HEK293 (cell line): ENCODE results near the gene NELL1.

Experiments
- KLF16 ChIP-seq: fragments of 450-650 bp; formaldehyde crosslinking; IDR thresholded peaks from 2 replicates; pipeline ENCODE4 v1.5.1; 2017; ENCODE audit warnings: missing biosample characterization, missing genetic modification characterization
- ZFP3 ChIP-seq: fragments of 450-650 bp; formaldehyde crosslinking; IDR thresholded peaks from 2 replicates; pipeline ENCODE4 v1.5.1; 2016; ENCODE audit warnings: low read depth, missing biosample characterization, missing genetic modification characterization
- ZSCAN30 ChIP-seq: fragments of 450-650 bp; IDR thresholded peaks from 2 replicates; pipeline ENCODE4 v1.5.1; 2018; ENCODE audit warnings: missing biosample characterization, mild to moderate bottlenecking, missing genetic modification characterization, moderate library complexity
- TF ChIP-seq, protein P1 (sequence below): fragments of 450-650 bp; formaldehyde crosslinking; IDR thresholded peaks from 2 replicates; pipeline ENCODE4 v1.5.1; 2016; ENCODE audit warnings: missing biosample characterization, missing genetic modification characterization

DNA sequence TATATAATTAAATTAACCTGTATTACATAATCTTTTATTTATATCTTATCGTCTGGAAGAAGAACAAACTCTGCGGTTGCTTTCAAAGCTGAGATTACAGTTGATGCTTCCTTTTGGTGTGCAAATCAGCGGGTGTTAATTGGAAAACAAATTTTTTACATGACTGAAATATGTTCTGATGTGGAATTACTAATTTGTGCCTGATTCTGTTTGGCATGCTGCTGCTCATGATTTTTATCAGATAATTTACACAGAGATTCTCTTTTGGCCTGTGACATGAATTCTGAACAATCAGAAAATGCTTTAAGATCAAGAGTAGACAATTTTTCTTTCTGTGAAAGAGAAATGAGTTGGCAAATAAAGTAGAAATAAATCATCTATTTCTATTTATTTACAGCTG is 510.8 kb downstream of the NELL1 start:
- TF ChIP-seq, protein P1, sequence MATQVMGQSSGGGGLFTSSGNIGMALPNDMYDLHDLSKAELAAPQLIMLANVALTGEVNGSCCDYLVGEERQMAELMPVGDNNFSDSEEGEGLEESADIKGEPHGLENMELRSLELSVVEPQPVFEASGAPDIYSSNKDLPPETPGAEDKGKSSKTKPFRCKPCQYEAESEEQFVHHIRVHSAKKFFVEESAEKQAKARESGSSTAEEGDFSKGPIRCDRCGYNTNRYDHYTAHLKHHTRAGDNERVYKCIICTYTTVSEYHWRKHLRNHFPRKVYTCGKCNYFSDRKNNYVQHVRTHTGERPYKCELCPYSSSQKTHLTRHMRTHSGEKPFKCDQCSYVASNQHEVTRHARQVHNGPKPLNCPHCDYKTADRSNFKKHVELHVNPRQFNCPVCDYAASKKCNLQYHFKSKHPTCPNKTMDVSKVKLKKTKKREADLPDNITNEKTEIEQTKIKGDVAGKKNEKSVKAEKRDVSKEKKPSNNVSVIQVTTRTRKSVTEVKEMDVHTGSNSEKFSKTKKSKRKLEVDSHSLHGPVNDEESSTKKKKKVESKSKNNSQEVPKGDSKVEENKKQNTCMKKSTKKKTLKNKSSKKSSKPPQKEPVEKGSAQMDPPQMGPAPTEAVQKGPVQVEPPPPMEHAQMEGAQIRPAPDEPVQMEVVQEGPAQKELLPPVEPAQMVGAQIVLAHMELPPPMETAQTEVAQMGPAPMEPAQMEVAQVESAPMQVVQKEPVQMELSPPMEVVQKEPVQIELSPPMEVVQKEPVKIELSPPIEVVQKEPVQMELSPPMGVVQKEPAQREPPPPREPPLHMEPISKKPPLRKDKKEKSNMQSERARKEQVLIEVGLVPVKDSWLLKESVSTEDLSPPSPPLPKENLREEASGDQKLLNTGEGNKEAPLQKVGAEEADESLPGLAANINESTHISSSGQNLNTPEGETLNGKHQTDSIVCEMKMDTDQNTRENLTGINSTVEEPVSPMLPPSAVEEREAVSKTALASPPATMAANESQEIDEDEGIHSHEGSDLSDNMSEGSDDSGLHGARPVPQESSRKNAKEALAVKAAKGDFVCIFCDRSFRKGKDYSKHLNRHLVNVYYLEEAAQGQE (tag by site-specific recombination), result no peak
- TF ChIP-seq ZSCAN30 (tag by site-specific recombination) (no peak), ZFP3 (tag by site-specific recombination) (no peak), KLF16 (tag by site-specific recombination) (no peak)
